HCT116 (cell line): ENCODE data around the gene MLANA. TPM values are rescaled to one million over a fixed set of nuclear protein-coding genes. Genes with fewer than 3 reads are reported as not detected.

ENCODE experiments used
- ATAC-seq: fragments of 200-7000 bp; cut with Tn5 transposase; 2 replicates; pipeline ENCODE4 v1.9.1; 2020; ENCODE audit warnings: mild to moderate bottlenecking, moderate library complexity
- BruUV-seq: library from RNA; stranded (reverse); fragments of 400-500 nt; replicated peaks from 2 replicates; lab custom pipeline; 2021; lab: Mats Ljungman, UMichigan
- CTCF ChIA-PET: fragments of 300-600 bp; sonication (Branson Sonifier 250); formaldehyde crosslinking; loops from one replicate; lab custom pipeline; 2021; ENCODE audit warnings: antibody characterized with exemption; lab: Charles Lee
- POLR2A ChIA-PET: fragments of 300-600, 350-600 bp; sonication (Branson Sonifier 250); formaldehyde crosslinking; loops from one replicate; lab custom pipeline; 2021; ENCODE audit warnings: antibody characterized with exemption; lab: Charles Lee
- RAD21 ChIA-PET, 2 experiments: fragments of 300-600 bp; sonication (Branson Sonifier 250); formaldehyde crosslinking; loops; one replicate each; lab custom pipeline; 2023; ENCODE audit warnings: low total read pairs in 2 of 2; ENCODE audit not compliant: uncharacterized antibody in 2 of 2, unreplicated experiment in 2 of 2, low non-redundant PET in 1 of 2; lab: Charles Lee
- DNase-seq: peaks from one replicate; pipeline ENCODE4 v3.0.0-alpha.2; 2010; ENCODE audit warnings: low read depth, low spot score
- H2AFZ ChIP-seq: fragments of 200-600 bp; shearing (Covaris generic), sonication (generic); 2 replicates; pipeline ENCODE4 v1.6.1; 2017; ENCODE audit warnings: low read depth, mixed run types, mixed read lengths, antibody characterized with exemption, low read length; ENCODE audit not compliant: poor library complexity, severe bottlenecking
- H3K27ac ChIP-seq: 2 replicates; pipeline ENCODE4 v1.5.1; 2012; ENCODE audit warnings: low read depth, low read length
- H3K27me3 ChIP-seq: fragments of 200-600 bp; sonication (generic); 2 replicates; pipeline ENCODE4 v1.6.1; 2016; ENCODE audit warnings: mixed run types, low read length, mixed read lengths; ENCODE audit not compliant: insufficient read depth
- H3K36me3 ChIP-seq, 2 experiments: fragments of 200-500 bp in 1 of 2; fragments of 200-600 bp in 1 of 2; sonication (Bioruptor generic) in 1 of 2; sonication (generic) in 1 of 2; 2 replicates each; pipeline versions ENCODE4 v1.5.1 to v1.6.1; 2014 to 2016; ENCODE audit warnings: low read length in 2 of 2, inconsistent platforms in 1 of 2, mixed read lengths in 1 of 2, mixed run types in 1 of 2; ENCODE audit not compliant: insufficient read depth in 2 of 2, control insufficient read depth in 1 of 2
- H3K4me1 ChIP-seq, 2 experiments: fragments of 200-600 bp in 1 of 2; sonication (generic) in 1 of 2; 2 replicates each; pipeline versions ENCODE4 v1.5.1 to v1.6.1; 2012 to 2017; ENCODE audit warnings: low read length in 2 of 2, inconsistent platforms in 1 of 2, mild to moderate bottlenecking in 1 of 2, mixed read lengths in 1 of 2, mixed run types in 1 of 2, moderate library complexity in 1 of 2; ENCODE audit not compliant: insufficient read depth in 2 of 2, control insufficient read depth in 1 of 2
- H3K4me2 ChIP-seq: fragments of 200-600 bp; sonication (generic); 2 replicates; pipeline ENCODE4 v1.6.1; 2017; ENCODE audit warnings: mixed run types, low read length, mixed read lengths
- H3K4me3 ChIP-seq, 2 experiments: fragments of 200-600 bp in 1 of 2; sonication (generic) in 1 of 2; replicated peaks in 1 of 2; 2 replicates each; pipeline ENCODE4 v1.5.1; 2011 to 2016; ENCODE audit warnings: low read length in 2 of 2, control low read depth in 1 of 2, low read depth in 1 of 2, mild to moderate bottlenecking in 1 of 2, mixed read lengths in 1 of 2, mixed run types in 1 of 2
- H3K79me2 ChIP-seq: fragments of 200-600 bp; sonication (generic); 2 replicates; pipeline ENCODE4 v1.6.1; 2017; ENCODE audit warnings: mild to moderate bottlenecking, mixed run types, low read length, moderate library complexity, mixed read lengths; ENCODE audit not compliant: insufficient read depth
- H3K9ac ChIP-seq: fragments of 200-600 bp; sonication (generic); 2 replicates; pipeline ENCODE4 v1.6.1; 2016; ENCODE audit warnings: low read length, mixed read lengths
- H3K9me2 ChIP-seq: fragments of 200-600 bp; sonication (generic), shearing (Covaris generic); 2 replicates; pipeline ENCODE4 v1.6.1; 2017; ENCODE audit warnings: mixed run types, mild to moderate bottlenecking, moderate library complexity; ENCODE audit not compliant: insufficient read depth
- H3K9me3 ChIP-seq, 2 experiments: fragments of 200-500 bp in 1 of 2; fragments of 200-600 bp in 1 of 2; sonication (Bioruptor generic) in 1 of 2; sonication (generic) in 1 of 2; 2 replicates each; pipeline ENCODE4 v1.6.1; 2014 to 2017; ENCODE audit warnings: low read length in 2 of 2, mixed read lengths in 2 of 2, inconsistent platforms in 1 of 2, low read depth in 1 of 2, mild to moderate bottlenecking in 1 of 2, mixed run types in 1 of 2, moderate library complexity in 1 of 2; ENCODE audit not compliant: control insufficient read depth in 1 of 2, insufficient read depth in 1 of 2
- H4K20me1 ChIP-seq: fragments of 200-600 bp; sonication (generic), shearing (Covaris generic); 2 replicates; pipeline ENCODE4 v1.6.1; 2017; ENCODE audit warnings: mixed run types, mild to moderate bottlenecking, moderate library complexity; ENCODE audit not compliant: insufficient read depth
- ATF3 ChIP-seq: IDR thresholded peaks from 2 replicates; pipeline ENCODE4 v1.6.1; 2012
- CEBPB ChIP-seq: IDR thresholded peaks from 2 replicates; pipeline ENCODE4 v1.6.1; 2012; ENCODE audit warnings: low read depth
- CTCF ChIP-seq, 3 experiments: fragments of 200-600 bp in 1 of 3; sonication (generic) in 1 of 3; IDR thresholded peaks in 2 of 3; conservative IDR thresholded peaks in 1 of 3; 2 replicates each; pipeline ENCODE4 v1.5.1; 2012 to 2017; ENCODE audit warnings: low read depth in 2 of 3, low read length in 2 of 3, antibody characterized with exemption in 1 of 3, borderline replicate concordance in 1 of 3, control low read depth in 1 of 3, mild to moderate bottlenecking in 1 of 3, mixed read lengths in 1 of 3, mixed run types in 1 of 3, moderate library complexity in 1 of 3; ENCODE audit not compliant: insufficient read depth in 1 of 3
- EGR1 ChIP-seq: IDR thresholded peaks from 2 replicates; pipeline ENCODE4 v1.6.1; 2012; ENCODE audit warnings: low read depth
- ELF1 ChIP-seq: IDR thresholded peaks from 2 replicates; pipeline ENCODE4 v1.6.1; 2012; ENCODE audit warnings: low read depth, borderline replicate concordance
- EZH2phosphoT487 ChIP-seq: fragments of 200-600 bp; IDR thresholded peaks from 2 replicates; pipeline ENCODE4 v1.6.1; 2018; ENCODE audit warnings: antibody characterized with exemption, borderline replicate concordance
- FOSL1 ChIP-seq: IDR thresholded peaks from 2 replicates; pipeline ENCODE4 v1.6.1; 2012; ENCODE audit warnings: low read depth
- JUND ChIP-seq: IDR thresholded peaks from 2 replicates; pipeline ENCODE4 v1.6.1; 2012
- MAX ChIP-seq: IDR thresholded peaks from 2 replicates; pipeline ENCODE4 v1.6.1; 2012
- POLR2A ChIP-seq: IDR thresholded peaks from 2 replicates; pipeline ENCODE4 v1.7.0; 2011; ENCODE audit warnings: borderline replicate concordance; ENCODE audit not compliant: insufficient read depth, insufficient read length; ENCODE audit errors: extremely low read depth
- RAD21 ChIP-seq: IDR thresholded peaks from 2 replicates; pipeline ENCODE4 v1.6.1; 2012; ENCODE audit warnings: low read depth, mild to moderate bottlenecking
- REST ChIP-seq: IDR thresholded peaks from 2 replicates; pipeline ENCODE4 v1.6.1; 2012; ENCODE audit warnings: low read depth
- SP1 ChIP-seq: IDR thresholded peaks from 2 replicates; pipeline ENCODE4 v1.6.1; 2012; ENCODE audit warnings: low read depth
- TCF7L2 ChIP-seq: IDR thresholded peaks from 2 replicates; pipeline ENCODE4 v1.7.0; 2011; ENCODE audit warnings: borderline replicate concordance, inconsistent platforms; ENCODE audit not compliant: insufficient read depth, insufficient read length; ENCODE audit errors: extremely low read depth
- YY1 ChIP-seq: IDR thresholded peaks from 2 replicates; pipeline ENCODE4 v1.6.1; 2011; ENCODE audit warnings: low read length, low read depth, moderate library complexity, mild to moderate bottlenecking; ENCODE audit not compliant: insufficient replicate concordance; ENCODE audit errors: extremely low read depth
- ZFX ChIP-seq: fragments of 450-650 bp; IDR thresholded peaks from 2 replicates; pipeline ENCODE4 v1.6.1; 2017
- ZNF274 ChIP-seq: fragments of 200-500 bp; sonication (Bioruptor generic); IDR thresholded peaks from 2 replicates; pipeline ENCODE4 v1.6.1; 2014; ENCODE audit warnings: mild to moderate bottlenecking, low read depth, low read length, inconsistent platforms
- intact Hi-C: fragments of 100-400 bp; cut with micrococcal nuclease; formaldehyde crosslinking; loops from 2 replicates; pipeline ENCODE4 v1.10.0; 2022
- total RNA-seq: library from RNA; stranded (reverse); gene quantifications from one replicate; pipeline ENCODE4 v1.2.1, GENCODE V29; 2021; ENCODE audit not compliant: unreplicated experiment

MLANA gene
- total RNA-seq, 1 experiment from 2014 or later, result not detected

- Histone ChIP-seq H4K20me1 (no peaks in the 10 kb centered on the region), H3K4me2 (no peak overlapping the region), H3K9ac (no peak overlapping the region), H3K27me3 (no peaks in the 10 kb centered on the region), H3K36me3 (no peaks in the 10 kb centered on the region), H3K9me3 (no peaks in the 10 kb centered on the region), H3K27ac (no peak overlapping the region), H3K79me2 (no peaks in the 10 kb centered on the region; the same call in 1 of the 2 replicates), H3K4me3 (no peak overlapping the region), H2AFZ (no peak overlapping the region), H3K4me1 (no peaks in the 10 kb centered on the region), H3K9me2 (no peaks in the 10 kb centered on the region)
- DNase-seq (no peak), ATAC-seq (no peak)
- CTCF ChIA-PET, result no interaction called here
- TF ChIP-seq EGR1, result no peak
- no peak for TF ChIP-seq POLR2A
- TF ChIP-seq ATF3, result no peak
- no peak for TF ChIP-seq FOSL1
- no peak for TF ChIP-seq REST
- no peak for TF ChIP-seq RAD21
- TF ChIP-seq ZNF274, result no peak
- no peak for TF ChIP-seq SP1
- TF ChIP-seq EZH2phosphoT487, result no peak
- no peak for TF ChIP-seq TCF7L2
- TF ChIP-seq JUND, result no peak
- TF ChIP-seq CEBPB, result no peak
- no peak for TF ChIP-seq MAX
- no peak for TF ChIP-seq ELF1
- no peak for TF ChIP-seq CTCF (IDR thresholded peaks at IDR 0.05 in 2 of 3, conservative IDR thresholded peaks at IDR 0.05 in 1 of 3; ENCODE audit: borderline replicate concordance in 1 of 3, insufficient read depth in 1 of 3, low read depth in 2 of 3, low read length in 2 of 3)
- TF ChIP-seq YY1, result no peak
- no peak for TF ChIP-seq ZFX
- RAD21 ChIA-PET, result no interaction called here
- no TSS peak for BruUV-seq
- POLR2A ChIA-PET, result interaction anchor here (0.6 kb wide), 1 partner anchor 56 kb away, joined by 3 read pairs; no protein-coding TSS in a partner anchor
- intact Hi-C loops, result no loop called here
These were observed 67.6 kb downstream of the MLANA start for GRCh38 chr9:5958273-5958672.
